Kidney glomerular epithelial cell (primary cell): Measurements from ENCODE around the gene RFX1.
"Not testable (repeated sequence)": the region's sequence is repeated elsewhere in the genome, so short reads cannot be mapped to it uniquely, and the experiment has no call there.

Source experiments
- DNase-seq: peaks from one replicate; lab custom pipeline; 2025; lab: John Stamatoyannopoulos, UW

Gene RFX1

DNA sequence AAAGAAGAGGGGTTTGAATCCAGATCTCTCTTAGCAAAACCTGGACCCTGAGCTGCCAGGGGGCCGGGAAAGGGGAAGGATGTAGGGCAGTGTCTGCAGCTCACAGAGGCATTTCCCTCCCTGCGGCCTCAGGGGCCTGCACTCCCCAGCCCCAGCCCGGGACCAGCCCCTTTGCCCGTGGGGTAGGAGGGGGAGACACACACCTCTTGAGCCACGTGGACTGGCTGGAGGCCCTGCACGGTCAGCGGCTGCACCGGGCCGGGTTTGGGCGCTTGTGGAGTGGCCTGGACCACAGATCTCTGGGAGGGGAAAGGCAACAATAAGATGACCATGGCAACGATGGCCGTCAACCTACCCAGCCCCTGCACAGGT, 26.9 kb downstream of the RFX1 start:
- DNase-seq, result no peak

DNA sequence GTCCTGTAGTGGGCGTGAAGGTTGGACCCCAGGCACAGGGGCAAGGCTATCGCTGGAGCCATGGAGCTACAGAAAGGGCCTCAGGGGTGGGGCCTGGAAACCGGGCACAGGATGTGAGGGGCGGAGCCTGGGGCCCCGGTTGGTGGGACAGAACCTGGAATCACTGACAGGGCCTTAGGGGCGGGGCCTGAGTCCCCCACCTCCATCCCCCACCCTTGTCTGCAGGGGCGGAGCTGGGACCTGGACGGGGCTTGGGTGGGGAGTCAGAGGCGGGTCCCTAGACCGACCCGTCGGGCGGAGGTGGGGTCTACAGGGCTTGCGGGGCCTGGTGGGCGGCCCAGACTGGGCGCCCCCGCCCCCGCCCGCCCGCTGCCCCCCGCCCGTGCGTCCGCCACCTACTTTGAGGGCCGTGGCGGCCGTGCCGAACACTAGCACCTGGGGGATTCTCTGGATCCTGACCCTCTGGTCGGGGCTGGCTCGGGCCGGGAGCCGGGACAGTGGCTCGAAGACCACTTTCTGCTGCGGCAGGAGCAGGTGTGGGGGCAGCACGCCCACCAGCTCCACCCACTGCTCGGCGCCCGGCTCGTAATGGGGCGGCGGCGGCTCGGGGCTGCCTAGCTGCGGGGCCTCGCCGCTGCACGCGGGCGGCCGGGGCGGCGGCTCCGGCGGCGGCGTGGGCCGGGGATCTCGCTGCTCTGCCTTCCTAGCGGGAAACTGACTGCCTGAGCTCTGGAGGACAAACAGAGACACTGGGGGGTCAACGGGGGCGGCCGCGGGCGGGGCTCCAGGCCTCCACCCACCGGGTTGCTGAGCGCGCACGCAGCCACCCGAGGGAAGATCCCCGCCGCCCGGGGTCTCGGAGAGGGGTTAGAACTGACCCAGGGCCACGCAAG, 27.5 kb downstream of the RFX1 start:
- no peak for DNase-seq

DNA sequence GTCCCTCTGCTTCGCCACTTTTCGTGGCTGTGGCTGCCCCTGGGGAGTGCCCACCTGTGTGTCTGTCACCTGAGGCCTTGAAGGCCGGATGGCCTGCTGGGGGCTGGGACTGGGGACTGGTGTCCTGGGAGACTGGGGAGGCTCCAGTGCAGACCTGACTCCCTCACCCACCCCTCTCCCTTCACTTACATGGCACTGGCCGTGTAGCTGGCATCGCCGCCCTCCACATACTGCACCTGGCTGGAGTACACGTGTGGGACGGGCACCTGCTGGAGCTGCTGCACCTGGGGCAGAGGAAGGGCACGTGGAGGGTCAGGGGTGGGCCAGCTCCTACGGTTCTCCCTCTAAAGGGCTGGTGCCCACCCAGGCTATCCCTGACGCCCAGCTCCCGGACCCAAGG, 28.3 kb downstream of the RFX1 start:
- DNase-seq, result no peak

DNA sequence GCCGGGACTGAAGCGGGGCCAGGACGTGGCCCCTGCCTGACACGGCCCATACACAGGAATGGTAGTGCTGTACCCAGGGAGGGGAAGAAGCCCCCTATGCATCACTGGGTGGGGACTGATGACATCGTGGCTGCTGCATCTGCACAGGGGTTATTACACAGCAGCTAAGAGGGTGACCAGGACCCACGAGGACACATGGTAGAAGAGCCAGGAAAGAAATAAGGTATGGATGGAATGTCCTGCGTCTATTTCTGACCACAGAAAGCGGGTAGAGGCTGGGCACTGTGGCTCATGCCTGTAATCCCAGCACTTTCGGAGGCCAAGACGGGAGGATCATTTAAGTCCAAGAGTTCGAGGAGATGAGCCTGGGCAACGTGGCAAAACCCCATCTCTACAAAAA, 29.7 kb downstream of the RFX1 start:
- DNase-seq, result no peak

DNA sequence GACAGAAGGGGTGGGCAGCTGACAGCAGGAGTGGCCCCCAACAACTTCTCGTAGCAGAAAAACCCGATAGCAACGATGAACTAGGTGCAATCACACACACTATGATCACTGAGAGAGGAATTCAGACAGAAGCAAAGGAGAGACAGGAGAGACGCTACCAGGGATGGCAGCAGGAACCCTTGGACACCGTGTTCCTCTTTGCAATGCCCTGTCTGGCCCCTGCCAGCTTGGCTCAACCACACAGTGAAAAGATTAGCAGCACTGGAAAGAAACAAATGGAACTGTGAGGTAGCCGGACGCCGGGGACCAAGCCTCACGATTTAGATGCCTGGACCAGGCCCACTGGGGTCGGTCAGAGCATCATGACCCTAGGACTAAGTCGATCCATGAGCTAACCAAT, 30.2 kb downstream of the RFX1 start:
- DNase-seq, result no peak

DNA sequence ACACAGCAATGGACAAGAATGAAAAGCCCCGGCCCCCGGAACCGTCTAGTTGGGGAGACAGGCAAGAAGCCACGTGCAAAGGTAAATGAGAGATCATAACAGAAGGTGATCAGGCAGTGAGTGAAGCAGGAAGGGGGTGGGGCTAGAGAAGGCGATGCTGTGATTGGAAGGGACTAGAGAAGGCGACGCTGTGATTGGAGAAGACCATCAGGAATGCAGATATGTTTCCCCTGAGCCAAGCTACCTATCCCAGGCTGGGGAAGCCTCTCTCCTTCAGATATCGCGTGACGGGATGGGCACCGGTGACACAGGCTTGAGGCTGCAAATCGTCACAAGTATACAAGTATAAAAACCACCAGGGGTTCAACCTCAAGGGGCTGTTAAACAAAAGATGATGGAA, 32.0 kb downstream of the RFX1 start:
- peak; percentile 71 for DNase-seq

DNA sequence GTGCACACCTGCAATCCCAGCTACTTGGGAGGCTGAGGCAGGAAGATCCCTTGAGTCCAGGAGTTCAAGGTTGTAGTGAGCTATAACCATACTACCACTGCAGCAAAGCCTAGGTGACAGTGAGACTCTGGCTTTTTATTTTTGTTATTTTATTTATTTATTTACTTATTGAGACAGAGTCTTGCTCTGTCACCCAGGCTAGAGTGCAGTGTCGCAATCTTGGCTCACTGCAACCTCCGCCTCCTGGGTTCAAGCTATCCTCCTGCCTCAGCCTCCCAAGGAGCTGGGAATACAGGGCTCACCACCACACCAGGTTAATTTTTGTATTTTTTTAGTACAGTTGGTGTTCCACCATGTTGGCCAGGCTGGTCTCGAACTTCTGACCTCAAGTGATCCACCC, 32.6 kb downstream of the RFX1 start:
- not testable (repeated sequence) for DNase-seq

DNA sequence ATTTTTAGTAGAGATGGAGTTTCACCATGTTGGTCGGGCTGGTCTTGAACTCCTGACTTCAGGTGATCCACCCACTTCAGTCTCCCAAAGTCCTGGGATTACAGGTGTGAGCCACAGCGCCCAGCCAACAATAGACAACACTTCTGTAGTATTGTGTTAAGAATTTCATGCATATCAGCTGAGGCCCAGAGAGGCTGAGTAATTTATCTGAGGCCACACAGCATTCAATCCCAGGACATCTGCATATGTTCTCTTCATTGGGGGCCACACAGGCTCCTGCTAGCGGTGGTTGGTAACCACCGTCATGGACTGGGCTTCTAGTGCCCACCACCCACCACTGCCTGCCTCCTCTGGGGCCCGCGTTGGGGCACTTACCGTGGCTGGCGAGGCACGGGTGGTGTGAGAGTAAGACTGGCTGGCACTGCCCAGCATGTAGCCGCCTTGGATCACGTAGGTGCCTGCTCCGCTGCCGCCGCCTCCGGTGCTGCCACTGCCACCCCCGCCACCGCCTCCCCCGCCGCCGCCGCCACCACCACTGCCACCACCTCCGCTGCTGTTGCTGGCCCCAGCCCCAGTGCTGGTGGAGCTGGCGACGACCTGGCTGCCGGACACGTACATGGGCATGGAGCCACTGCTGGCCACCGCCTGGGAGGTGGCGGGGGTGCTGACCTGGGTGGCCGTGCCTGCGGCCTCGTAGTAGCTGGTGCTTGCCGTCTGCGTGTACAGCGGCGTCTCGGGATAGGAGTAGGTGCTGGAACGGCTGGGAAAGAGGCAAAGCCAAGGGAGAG, 33.6 kb downstream of the RFX1 start:
- DNase-seq, result no peak

DNA sequence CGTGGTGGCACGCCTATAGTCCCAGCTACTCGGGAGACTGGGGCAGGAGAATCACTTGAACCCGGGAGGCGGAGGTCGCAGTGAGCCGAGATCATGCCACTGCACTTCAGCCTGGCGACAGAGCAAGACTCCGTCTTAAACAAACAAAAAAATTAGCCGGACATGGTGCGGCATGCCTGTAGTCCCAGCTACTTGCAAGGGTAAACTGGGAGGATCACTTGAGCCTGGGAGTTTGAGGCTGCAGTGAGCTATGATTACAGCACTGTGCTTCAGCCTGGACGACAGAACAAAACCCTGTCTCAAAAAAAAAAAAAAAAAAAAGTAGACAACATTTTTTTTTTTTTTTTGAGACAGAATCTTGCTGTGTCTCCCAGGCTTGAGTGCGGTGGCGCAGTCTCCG, 34.3 kb downstream of the RFX1 start:
- not testable (repeated sequence) for DNase-seq

DNA sequence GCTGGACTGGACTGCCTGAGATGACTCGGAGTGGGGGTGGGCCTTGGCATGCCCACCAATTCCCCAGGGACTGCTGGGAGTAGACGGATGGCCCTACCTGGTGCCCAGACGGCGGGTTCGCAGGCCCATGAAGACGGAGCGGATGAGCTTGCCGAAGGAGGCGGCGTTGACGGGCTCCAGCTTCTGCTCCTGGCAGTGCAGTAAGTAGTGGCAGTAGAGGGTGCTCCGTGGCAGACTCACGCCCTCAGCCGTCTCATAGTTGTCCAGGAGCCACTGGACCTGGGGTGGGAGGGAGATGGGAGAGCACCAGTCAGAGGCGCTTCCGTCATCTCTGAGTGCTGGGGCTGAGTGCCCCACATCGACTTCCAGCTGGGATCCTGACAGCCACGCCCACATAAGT, 36.2 kb downstream of the RFX1 start:
- DNase-seq, result no peak

DNA sequence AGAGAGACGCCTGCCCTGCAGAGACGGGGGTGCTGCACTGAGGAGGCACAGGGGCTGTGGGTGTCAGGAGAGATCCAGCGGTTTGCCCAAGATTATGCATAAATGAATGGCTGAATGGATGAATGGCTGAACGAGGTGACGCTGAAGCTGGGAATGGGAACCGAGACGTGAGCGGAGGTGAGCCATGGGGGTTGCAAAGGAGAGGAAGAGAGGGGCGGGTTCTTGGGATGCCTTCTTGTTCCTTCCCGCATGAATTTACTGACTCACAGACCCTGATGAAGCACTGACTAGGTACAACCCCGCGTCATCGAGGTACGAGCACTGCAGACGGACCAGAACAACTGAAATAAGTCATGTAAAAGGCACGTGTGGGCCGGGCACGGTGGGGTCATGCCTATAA, 37.1 kb downstream of the RFX1 start:
- no peak for DNase-seq

DNA sequence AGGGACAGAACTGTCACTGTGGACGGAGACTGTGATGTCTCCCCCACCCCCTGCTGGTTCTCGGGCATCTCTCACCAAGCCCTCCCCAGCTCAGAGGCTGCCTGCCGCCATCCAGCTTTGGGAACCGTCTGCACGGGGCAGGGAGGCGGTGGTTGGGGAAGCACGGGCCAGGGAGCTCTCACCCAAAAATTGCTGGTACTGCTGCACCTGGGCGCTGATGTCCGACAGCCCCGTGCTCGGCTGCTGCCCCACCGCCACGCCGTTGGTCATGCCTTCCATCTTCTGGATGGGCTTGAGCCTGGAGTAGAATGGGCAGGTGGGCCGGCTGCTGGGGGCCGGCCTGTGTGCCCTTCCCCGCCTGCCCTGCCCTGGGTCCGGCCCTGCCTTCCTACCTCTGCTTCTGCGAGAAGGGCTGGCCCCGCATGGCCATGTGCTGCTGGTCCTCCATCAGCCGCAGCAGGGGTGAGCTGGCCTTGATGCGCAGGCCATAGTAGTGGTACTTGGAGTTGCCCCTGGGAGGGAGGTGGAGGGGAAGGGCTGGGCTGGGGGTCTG, 37.7 kb downstream of the RFX1 start:
- DNase-seq, result no peak

DNA sequence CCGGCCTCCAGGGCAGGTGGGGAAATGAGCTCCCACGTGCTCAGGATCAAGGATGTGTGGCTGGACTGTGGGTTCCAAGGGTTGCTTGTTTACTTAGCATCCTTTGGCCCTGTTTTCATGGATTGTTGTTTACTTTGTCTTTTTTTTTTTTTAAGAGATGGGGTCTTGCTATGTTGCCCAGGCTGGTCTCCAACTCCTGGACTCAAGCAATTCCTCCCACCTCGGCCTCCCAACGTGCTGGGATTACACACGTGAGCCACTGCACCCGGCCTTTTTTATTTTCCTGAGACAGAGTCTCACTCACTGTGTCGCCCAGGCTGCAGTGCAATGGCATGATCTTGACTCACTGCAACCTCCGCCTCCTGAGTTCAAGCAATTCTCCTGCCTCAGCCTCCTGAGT, 38.9 kb downstream of the RFX1 start:
- DNase-seq, result not testable (repeated sequence)

DNA sequence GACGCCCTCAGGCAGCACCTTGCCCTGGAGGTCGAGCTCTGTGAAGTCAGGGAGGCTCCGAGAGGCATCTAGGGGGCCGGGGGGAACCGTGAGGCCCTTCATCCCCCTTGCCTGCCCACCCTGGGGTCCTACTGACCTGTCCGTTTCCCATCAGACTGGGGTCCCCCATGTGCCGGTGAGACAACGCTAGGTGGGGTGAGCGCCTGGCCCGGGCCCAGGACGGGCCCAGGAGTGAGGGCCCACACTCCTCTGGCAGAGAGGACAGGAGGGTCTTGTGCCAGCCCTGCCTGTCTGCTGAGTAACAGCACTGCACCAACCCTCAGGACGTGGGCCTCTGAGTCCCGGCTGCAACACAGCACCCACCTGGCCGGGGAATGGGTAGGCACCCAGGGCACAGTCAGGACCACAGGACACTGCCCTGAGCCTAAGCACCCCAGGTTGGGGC, 39.4 kb downstream of the RFX1 start:
- no peak for DNase-seq

DNA sequence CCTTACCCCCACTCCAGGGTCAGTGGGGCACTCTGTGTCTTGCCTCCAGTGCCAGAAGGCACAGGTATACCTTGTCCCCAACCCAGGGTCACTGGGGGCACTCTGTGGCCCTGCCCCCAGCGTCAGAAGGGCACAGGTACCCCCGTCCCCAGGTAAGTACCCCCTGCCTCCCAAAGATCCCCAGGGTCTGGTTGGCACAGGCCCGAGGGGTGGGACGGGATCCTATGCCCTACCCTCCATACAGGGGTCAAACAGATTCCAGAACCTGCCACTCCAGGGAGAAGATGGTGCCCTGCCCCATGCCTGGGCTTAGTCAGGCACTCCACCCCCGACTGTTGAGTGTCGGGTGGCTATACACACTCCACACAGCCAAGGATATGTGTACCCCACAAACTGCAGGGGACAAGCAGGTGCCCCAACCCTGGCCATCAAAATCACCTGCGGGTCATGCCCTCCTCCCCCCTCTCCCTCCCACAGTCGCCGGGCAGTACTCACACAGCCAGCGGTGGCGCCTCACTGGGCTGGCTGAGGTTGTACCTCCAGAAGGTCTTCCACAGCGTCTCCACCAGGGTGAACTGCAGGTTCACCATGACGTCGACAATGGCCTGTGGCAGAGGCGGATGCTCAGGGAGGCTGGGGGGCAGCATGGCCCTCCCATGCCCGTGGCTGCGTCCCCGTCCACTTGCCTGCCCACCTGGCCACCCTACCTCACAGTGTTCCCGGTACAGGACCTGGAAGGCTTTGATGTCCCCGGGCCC, 40.0 kb downstream of the RFX1 start:
- no peak for DNase-seq

DNA sequence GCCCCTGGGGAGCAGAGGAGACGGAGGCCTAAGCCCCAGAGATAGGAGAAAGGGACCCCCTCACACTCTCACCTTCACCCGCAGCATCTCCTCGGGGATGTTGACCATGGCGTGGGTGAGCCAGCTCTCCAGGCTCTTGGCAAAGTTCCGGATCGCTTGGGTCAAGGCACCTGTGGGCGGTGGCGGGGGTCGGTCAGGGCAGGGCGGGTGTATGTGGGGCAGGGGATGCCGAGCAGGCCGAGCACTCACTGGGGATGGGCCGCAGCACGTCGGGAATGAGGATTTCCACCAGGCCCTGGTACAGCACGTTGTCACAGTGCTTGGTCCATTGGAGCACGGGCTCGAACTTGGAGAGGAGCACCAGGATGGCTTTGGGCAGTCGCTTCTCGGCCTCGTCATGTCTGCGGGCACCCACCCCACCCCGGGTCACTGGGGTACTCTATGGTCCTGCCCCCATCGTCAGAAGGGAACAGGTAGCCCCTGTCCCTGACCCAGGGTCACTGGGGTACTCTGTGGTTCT, 40.7 kb downstream of the RFX1 start:
- DNase-seq, result no peak

DNA sequence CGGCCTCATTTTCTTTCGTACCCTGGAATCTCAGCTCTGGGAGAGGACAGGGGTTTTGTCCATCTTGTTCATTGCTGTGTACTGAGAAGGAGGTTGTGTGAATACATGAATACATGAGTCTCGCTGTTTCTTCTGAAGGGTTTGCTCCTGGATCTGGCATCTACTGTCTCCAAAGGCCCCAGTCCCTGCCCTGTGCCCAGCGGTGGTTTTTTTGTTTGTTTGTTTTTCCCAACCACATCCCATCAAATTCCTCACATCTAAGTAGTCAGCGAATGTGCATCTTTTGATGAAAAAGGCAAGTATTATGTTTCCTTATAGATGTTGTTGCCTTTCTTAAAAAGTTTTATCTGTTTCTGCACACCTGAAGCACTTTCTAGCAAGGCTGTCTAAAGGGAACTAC, 41.3 kb downstream of the RFX1 start:
- no peak for DNase-seq

DNA sequence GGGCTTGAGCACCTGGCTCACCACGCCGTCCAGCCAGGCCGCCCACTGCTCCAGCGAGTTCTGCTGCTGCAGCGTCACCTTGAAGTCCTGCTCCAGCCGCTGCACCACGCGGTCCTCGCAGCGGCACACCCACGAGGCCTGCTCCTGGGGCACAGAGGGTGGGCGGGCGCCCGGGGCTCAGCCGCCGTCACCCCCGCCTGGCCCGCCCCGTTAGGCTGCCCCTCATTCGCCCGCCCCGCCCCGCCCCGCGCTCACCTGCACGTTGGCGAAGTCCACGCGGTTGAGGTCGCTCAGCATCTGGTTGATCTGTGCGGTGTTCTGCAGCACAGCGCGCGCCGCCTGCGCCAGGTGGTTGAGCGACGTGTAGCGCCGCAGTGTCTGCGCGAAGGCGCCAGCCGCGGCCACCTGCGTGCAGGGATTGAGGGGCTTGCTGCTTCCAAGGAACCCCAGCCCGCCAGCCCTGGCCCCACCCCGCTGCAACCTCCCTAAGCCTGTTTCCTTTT, 42.5 kb downstream of the RFX1 start:
- no peak for DNase-seq

DNA sequence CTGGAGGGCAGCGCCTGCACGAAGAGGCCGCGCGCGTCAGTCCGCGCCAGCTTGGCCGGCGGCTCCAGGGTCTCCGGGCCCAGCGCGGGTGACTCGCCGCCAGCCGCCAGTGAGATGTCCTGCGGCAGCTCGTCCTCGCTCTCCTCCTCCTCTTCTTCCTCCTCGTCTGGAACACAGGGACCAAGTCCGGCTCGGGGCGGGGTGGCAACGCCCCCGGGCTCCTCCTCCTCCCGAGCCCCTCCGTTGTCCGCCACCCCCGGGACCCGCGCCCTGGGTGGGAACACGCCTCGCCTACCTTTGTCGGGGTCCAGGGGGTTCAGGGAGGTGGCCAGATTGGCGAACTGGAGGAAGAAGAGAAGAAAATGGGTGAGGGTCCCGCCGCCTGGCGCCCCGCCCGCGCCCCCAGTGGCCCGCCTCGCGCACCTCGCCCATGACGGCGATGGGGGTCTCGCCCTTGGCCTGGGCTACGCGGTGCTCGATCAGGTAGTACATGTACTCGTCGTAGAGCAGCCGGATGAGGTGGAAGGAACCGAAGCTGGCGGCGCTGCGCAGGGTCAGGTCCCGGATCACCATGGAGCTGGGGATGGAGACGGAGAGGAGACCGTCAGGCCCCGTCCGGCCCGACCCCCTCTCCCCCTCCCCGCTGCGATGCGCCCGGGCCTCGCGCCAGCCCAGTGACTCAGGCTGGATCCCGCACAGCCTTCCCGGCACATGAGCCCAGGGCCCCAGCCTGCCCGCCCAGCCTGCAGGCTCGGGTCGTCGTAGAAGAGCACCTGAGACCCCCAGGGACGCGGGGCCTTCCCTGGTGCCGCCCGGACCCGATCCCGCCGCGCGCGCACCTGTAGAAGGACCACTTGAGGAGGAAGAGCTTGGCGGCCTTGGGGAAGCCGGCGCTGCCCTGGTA, 43.2 kb downstream of the RFX1 start:
- DNase-seq, result no peak

DNA sequence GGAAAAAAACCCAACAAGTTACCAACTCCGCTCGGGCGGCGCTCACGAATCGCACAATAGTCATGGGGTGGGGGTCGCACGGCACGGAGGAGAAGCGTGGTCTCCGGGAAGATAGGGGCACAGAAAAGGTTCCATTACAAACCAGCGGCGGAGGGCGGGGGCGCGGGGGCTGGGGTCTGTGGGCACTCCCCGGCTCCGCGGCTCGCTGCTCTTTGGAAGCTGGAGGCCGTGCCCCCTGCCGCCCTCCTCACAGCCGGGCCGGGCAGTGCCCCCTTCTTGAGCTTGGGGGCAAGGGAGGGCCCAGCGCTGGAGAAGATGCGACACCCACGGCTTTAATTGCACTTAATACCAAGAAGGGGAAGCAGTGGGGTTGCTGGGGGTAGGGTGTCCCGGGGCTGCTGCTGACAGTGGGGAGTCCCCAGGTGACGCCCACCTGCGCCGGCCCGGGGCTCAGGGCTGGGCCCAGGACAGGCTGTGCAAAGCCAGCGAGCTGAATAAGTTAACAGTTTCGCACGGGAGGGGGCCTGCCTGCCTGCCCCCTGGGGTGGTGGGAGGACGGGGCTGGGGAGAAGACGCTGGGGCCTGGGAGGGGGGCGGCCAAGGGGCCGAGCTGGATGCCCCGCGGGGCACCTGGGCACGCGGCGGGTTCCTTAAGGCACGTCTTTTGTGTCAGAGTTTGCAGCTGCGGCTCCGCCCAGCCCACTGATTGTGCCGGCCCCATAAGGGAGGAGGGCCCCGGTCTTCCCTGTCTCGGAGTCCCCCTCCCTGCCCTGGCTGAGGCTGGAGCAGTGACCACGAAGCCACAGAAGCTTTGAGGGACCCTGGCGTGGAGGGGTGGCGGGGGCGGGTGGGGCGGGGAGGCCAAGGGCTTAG, 44.1 kb downstream of the RFX1 start:
- DNase-seq, result no peak
